SIG-M5 (cell line): ENCODE measurements around the gene UBTD1.
"Not testable (repeated sequence)": the region's sequence is repeated elsewhere in the genome, so short reads cannot be mapped to it uniquely, and the experiment has no call there.

Experiments used
- DNase-seq: peaks from one replicate; lab custom pipeline; 2025; lab: John Stamatoyannopoulos, UW

The UBTD1 gene

GRCh38 chr10:97538839-97539238 is 40.1 kb downstream of the UBTD1 start:
- DNase-seq, result no peak

- DNase-seq, result no peak
Measured at GRCh38 chr10:97539523-97540200, 40.9 kb downstream of the UBTD1 start.

- no peak for DNase-seq
Measured at GRCh38 chr10:97540669-97541500, 42.2 kb downstream of the UBTD1 start.

- no peak for DNase-seq
Measured at GRCh38 chr10:97542169-97543024, 43.7 kb downstream of the UBTD1 start.

- DNase-seq, result peak; percentile 2
Measured at GRCh38 chr10:97543025-97543546, 44.4 kb downstream of the UBTD1 start.

- no peak for DNase-seq
Measured at GRCh38 chr10:97546456-97547270, 47.9 kb downstream of the UBTD1 start.

- DNase-seq, result no peak
Measured at GRCh38 chr10:97547271-97547600, 48.5 kb downstream of the UBTD1 start.

GRCh38 chr10:97547962-97548361 is 49.2 kb downstream of the UBTD1 start:
- DNase-seq, result no peak

GRCh38 chr10:97548828-97549455 is 50.2 kb downstream of the UBTD1 start:
- DNase-seq, result no peak

GRCh38 chr10:97549587-97550322 is 51.0 kb downstream of the UBTD1 start:
- no peak for DNase-seq

- no peak for DNase-seq
Measured at GRCh38 chr10:97550336-97551149, 51.8 kb downstream of the UBTD1 start.

- no peak for DNase-seq
Measured at GRCh38 chr10:97551271-97551670, 52.5 kb downstream of the UBTD1 start.

- DNase-seq, result no peak
Measured at GRCh38 chr10:97553575-97554031, 54.9 kb downstream of the UBTD1 start.

GRCh38 chr10:97554336-97554735 is 55.6 kb downstream of the UBTD1 start:
- not testable (repeated sequence) for DNase-seq

GRCh38 chr10:97555541-97555940 is 56.8 kb downstream of the UBTD1 start:
- not testable (repeated sequence) for DNase-seq

GRCh38 chr10:97560731-97561381 is 62.1 kb downstream of the UBTD1 start:
- not testable (repeated sequence) for DNase-seq

- DNase-seq, result not testable (repeated sequence)
Measured at GRCh38 chr10:97561386-97562077, 62.8 kb downstream of the UBTD1 start.

GRCh38 chr10:97562329-97562728 is 63.6 kb downstream of the UBTD1 start:
- DNase-seq, result not testable (repeated sequence)
